Ectodermal cell (in vitro differentiated cells): Measurements from ENCODE around the gene SLX9.

Source experiments
- H3K27ac ChIP-seq: 2 replicates; pipeline ENCODE4 v1.7.0; 2013; ENCODE audit warnings: mild to moderate bottlenecking, low read depth, low read length; ENCODE audit not compliant: insufficient read depth, poor library complexity, severe bottlenecking
- H3K27me3 ChIP-seq: 2 replicates; pipeline ENCODE4 v1.7.0; 2013; ENCODE audit warnings: mild to moderate bottlenecking, low read length; ENCODE audit not compliant: insufficient read depth, control insufficient read depth, poor library complexity, severe bottlenecking
- H3K36me3 ChIP-seq: one replicate; pipeline ENCODE4 v1.7.0; 2013; ENCODE audit warnings: low read length; ENCODE audit not compliant: control insufficient read depth, insufficient read depth
- H3K4me1 ChIP-seq: one replicate; pipeline ENCODE4 v1.7.0; 2013; ENCODE audit warnings: low read length; ENCODE audit not compliant: control insufficient read depth, insufficient read depth
- H3K4me3 ChIP-seq: 2 replicates; pipeline ENCODE4 v1.7.0; 2013; ENCODE audit warnings: low read depth, low read length, control low read depth; ENCODE audit not compliant: insufficient read depth
- H3K9me3 ChIP-seq: 2 replicates; pipeline ENCODE4 v1.7.0; 2013; ENCODE audit warnings: mild to moderate bottlenecking, low read length, moderate library complexity; ENCODE audit not compliant: control insufficient read depth
- WGBS, 2 experiments: methylation state at CpG; one replicate each; pipeline ENCODE4 v1.1.7; 2013; ENCODE audit warnings: missing lambda C conversion rate in 2 of 2; 5-methylcytosine and 5-hydroxymethylcytosine counted together

SLX9 gene

DNA sequence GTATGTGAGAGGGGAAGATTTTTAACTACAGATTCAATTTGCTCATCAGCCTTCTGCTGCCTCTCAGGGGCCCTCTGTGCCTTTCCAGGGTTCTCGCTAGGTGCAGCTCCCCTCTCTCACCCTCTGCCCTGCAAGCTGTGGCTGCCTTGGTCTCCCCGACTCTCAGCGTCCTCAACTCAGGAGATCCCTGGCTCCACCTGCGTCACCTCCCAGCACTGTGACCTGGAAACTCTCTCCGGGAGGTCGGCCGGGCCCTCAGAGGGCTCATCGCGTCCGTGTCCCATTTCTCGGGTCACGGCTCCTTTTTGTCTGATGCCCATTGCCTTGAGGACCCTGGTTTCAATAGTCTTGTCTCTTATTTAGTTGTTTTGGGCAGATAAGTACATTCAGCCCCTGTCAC, 71.0 kb downstream of the SLX9 start:
- no peaks in the 10 kb centered on the region for H3K36me3 ChIP-seq
- WGBS, 2 experiments, result 89 to 91% methylated on average over 12 of the region's 12 CpGs
- no peaks in the 10 kb centered on the region for H3K9me3 ChIP-seq
- H3K27me3 ChIP-seq, result peaks cover 7% of the 10 kb centered on the region
- no peak overlapping the region for H3K4me3 ChIP-seq
- peaks cover 21% of the 10 kb centered on the region for H3K4me1 ChIP-seq
- H3K27ac ChIP-seq, result no peak overlapping the region

DNA sequence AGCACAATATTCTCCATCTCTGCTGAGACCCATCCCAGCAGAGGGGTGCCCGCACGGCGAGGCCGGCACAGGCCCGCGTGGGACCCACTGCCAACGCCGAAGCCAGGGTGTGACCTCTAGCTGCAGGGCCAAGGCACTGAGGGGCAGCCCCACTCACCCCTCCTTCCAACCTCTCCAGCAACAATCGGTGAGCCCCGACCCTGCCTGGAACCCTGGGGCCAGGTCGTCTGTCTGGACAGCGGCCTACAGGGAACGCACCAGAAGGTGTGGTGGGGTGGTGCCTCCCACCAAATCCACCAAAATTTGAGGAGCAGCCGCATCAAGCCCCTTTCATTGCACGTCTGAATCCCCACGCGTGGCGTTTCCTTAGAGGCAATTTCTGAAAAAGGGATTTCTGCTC, 71.6 kb downstream of the SLX9 start:
- no peaks in the 10 kb centered on the region for H3K36me3 ChIP-seq
- H3K9me3 ChIP-seq, result no peaks in the 10 kb centered on the region
- H3K27ac ChIP-seq, result no peak overlapping the region
- H3K4me1 ChIP-seq, result peaks cover 21% of the 10 kb centered on the region
- no peak overlapping the region for H3K4me3 ChIP-seq
- peaks cover 7% of the 10 kb centered on the region for H3K27me3 ChIP-seq
- WGBS, 2 experiments, result 87 to 90% methylated on average over 18 of the region's 18 CpGs

DNA sequence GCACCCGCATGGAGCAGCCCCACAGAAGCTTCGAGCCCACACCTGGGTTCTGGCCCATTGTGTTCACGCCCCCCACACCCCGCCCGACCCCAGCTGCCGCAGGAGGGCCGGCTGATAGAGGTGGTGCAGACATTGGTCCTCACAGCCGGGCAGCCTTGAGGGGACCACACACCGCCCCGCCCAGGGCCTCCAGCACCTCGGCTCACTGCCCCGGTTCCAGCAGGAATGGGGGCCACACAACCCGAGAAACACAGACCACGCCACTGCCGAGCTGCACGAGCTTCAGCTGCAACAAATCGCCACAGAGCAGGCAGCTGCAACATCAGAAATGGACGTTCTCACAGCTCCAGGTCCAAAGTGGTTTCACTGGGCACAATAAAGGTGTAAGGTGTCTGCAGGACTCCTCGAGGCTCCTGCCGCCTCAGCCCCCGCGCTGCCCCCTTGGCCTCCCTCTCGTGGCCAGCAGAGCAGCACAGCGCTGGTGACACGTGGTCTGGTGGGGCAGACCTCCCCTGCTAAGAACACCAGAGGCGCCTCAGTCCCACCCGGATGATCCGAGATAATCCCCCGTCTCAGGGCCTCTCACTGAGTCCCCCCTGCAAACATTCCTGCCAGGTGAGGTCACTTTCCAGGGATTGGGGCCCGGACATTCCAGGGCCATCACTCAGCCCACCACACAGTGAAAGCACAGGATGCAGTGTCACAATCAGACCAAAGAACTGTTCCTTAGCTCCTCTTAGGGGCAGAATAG, 72.3 kb downstream of the SLX9 start:
- Histone ChIP-seq H3K27ac (no peak overlapping the region), H3K4me3 (no peak overlapping the region), H3K27me3 (peaks cover 11% of the 10 kb centered on the region), H3K9me3 (no peaks in the 10 kb centered on the region), H3K4me1 (peaks cover 21% of the 10 kb centered on the region), H3K36me3 (no peaks in the 10 kb centered on the region)
- WGBS, 2 experiments, result 50 to 52% methylated on average over 30 of the region's 30 CpGs

DNA sequence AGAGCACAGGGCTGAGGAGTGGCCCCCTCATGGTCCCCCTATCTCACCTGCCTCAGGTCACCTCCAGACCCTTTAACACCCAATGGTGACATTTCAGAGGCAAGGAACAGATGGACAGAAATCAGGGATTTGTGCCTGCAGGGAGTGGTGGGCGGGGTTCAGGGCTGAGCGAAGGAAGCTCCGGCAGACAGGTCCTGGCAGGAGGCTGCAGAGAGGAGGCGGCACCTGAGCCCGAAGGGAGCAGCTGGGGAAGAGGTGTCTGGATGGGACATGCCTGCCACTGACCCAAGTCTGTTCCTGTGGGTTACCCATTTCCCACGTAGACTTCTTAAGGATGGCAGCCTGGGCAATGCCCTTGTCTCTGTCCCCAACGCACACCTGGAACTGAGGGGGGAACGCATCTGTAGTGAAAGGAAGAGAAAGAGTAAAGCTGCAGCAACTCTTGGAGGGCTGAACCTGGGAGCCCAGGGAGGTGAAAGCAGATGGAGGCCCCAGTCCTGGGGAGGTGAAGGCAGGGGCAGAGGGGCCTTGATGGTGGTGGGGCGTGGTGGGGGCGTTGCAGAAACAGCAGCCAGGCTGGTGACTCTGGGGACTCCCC, 72.9 kb downstream of the SLX9 start:
- WGBS, 2 experiments, result 41 to 43% methylated on average over 10 of the region's 10 CpGs

DNA sequence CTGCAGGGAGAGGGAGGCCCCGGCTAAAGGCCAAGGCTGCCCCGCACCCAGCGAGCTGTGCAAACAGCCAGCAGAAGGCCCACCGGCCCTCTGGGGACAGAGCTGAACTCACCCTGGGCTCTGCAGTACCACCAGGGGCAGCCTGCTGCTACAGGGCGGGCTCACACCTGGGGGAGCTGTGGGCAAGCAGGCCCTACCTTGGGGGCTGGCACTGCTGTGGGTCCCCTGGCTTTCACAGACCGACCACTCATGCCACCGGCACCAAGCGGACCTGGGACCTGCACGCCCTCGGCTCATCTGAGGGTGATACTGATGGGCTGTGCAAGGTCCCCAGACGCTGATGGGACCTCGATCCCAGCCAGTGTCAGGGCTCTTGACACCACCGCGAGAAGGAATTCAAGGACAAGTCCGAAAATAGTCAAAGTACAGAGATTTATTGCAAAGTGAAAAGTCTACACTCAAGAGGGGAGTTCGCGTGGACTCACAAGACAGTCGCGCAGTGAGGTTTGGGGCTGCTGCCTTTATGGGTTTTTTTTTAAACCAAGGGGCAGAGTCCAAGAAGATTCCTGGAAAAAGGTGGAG, 73.5 kb downstream of the SLX9 start:
- Histone ChIP-seq H3K27ac (no peak overlapping the region), H3K36me3 (no peaks in the 10 kb centered on the region), H3K27me3 (peaks cover 24% of the 10 kb centered on the region), H3K4me1 (peaks cover 21% of the 10 kb centered on the region), H3K4me3 (no peak overlapping the region), H3K9me3 (no peaks in the 10 kb centered on the region)
- WGBS, 2 experiments, result 83 to 86% methylated on average over 19 of the region's 19 CpGs

More for the DNA sequence above, 72.9 kb downstream of the SLX9 start:
- H3K4me3 ChIP-seq, result no peak overlapping the region
- peaks cover 18% of the 10 kb centered on the region for H3K27me3 ChIP-seq
- H3K27ac ChIP-seq, result no peak overlapping the region
- H3K36me3 ChIP-seq, result no peaks in the 10 kb centered on the region
- no peaks in the 10 kb centered on the region for H3K9me3 ChIP-seq
- H3K4me1 ChIP-seq, result peaks cover 21% of the 10 kb centered on the region

DNA sequence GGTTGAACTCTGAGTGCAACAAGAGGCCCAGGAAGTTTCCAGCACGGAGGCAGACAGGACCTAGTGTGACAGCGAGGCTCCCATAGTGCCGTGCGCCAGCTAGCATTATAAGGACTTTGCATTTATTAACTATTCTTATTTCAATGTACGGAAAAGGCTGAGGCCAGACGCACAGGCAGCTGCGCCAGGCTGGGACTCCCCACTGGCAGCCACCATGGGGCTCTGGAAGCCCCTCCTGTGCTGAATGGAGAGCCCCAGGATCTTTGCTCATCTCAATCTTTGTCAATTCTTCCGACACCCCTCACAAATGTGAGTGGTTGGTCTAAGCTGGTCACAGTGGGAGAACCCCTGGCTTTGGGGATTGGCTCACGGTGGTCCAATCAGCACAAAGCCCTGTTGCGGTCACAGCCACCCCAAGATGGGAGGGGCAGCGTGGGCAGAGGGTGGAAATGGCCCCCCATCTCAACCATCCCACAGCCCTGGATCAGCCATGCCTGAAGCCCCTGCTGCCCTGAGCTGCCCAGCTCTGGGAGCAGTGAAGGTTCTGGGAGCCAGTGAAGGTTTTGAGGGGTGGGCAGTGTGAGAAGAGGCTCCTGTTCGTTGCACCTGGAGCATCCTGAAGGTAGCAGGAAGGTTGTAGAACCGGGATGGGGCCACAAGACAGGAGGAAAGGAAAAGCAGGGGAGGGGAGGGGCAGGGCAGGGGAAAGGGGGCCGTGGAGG, 75.1 kb downstream of the SLX9 start:
- 84% methylated on average over 14 of the region's 14 CpGs for WGBS, 2 experiments

DNA sequence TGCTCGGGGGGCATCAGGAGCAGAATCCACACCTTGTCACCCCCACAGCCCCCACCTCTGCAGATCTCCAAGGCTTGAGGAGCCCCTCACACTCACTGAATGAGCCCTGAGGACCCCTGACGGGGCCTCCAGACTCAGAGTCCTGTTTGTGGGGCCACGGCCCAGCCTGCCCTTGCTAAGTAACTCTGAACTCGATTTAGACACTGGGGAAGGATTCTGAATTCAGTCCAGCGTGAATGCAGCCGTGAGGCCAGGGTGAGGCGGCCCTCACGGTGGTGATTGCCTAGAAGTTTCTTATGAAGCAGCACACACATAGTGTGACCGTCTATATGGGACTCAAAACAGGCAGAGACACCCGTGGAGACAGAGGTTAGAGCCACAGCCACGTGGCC, 75.6 kb downstream of the SLX9 start:
- Histone ChIP-seq H3K4me1 (peaks cover 21% of the 10 kb centered on the region), H3K9me3 (no peaks in the 10 kb centered on the region), H3K27ac (no peak overlapping the region), H3K27me3 (peaks cover 44% of the 10 kb centered on the region), H3K4me3 (no peak overlapping the region), H3K36me3 (no peaks in the 10 kb centered on the region)
- 90 to 92% methylated on average over 11 of the region's 11 CpGs for WGBS, 2 experiments

More for the DNA sequence above, 75.1 kb downstream of the SLX9 start:
- Histone ChIP-seq H3K27ac (no peak overlapping the region), H3K36me3 (no peaks in the 10 kb centered on the region), H3K4me3 (no peak overlapping the region), H3K4me1 (peaks cover 21% of the 10 kb centered on the region), H3K9me3 (no peaks in the 10 kb centered on the region), H3K27me3 (peaks cover 39% of the 10 kb centered on the region)

DNA sequence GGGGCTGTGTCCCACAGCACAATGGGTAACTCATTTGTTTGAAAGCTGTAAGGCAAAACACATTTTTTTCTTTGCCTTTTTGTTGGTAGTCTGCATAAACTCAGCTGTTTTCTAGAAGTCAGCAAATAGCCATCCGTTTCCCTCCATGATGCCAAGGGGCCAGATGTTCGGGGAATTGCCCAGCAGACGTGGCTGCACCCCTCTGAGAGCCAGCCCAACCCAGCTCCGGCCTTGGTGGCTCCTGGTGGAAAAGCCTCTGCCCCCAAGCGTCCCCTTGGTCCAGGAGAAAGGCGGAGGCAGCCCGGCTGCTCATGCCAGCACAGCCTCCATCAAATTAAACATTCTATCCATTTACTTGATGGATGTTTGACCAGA, 76.2 kb downstream of the SLX9 start:
- peaks cover 17% of the 10 kb centered on the region for H3K4me1 ChIP-seq
- no peak overlapping the region for H3K27ac ChIP-seq
- 80 to 86% methylated on average over 7 of the region's 7 CpGs for WGBS, 2 experiments
- H3K9me3 ChIP-seq, result no peaks in the 10 kb centered on the region
- H3K36me3 ChIP-seq, result no peaks in the 10 kb centered on the region
- no peak overlapping the region for H3K4me3 ChIP-seq
- H3K27me3 ChIP-seq, result peaks cover 48% of the 10 kb centered on the region

DNA sequence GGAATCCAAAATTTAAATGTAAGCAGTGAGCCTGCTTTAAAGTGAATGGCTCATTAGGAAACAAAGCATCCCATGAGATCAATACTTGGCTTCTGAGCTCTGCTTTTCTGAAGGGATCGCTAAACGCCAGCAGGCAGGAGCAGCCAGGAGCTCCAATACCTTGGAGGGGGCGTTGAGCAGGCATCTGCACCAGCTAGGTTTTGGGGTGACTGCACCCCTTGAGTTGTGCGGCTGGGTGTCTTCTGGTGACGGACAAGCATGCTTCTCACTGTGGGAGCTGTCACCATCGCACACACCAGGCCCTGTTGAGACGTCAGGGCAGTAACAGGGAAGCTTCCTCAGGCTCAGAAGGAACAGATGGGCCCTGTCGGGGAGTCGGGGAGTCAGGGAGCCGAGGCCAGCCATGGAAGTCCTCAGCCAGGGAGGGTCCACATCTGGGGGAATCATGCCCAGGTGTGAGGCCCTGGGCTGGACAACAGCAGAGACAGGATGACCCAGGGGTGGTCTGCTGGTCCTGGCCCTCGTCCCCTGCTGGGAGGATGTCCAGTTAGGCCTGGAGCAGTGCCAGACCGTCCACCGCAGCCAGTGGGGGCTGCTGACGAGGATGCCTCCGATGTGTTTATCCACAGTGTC, 76.7 kb downstream of the SLX9 start:
- Histone ChIP-seq H3K4me3 (no peak overlapping the region), H3K9me3 (no peaks in the 10 kb centered on the region), H3K27ac (no peak overlapping the region), H3K27me3 (peaks cover 53% of the 10 kb centered on the region), H3K4me1 (peaks cover 12% of the 10 kb centered on the region), H3K36me3 (no peaks in the 10 kb centered on the region)
- WGBS, 2 experiments, result 88 to 89% methylated on average over 15 of the region's 15 CpGs
